Activated naive CD4-positive, alpha-beta T cell treated with anti-CD3 and anti-CD28 coated beads, Interleukin-2, amount 50 U/mL, for 72 hours (primary cell): ENCODE results near the gene DCHS2. TPM values are rescaled to one million over a fixed set of nuclear protein-coding genes. Genes with fewer than 3 reads are reported as not detected.
A peak's percentile ranks its signal among the peaks of the same experiment; 100 is the strongest.

Experiments used
- ATAC-seq, 2 donors: fragments of 150-1000 bp; cut with Tn5 transposase; 2 replicates each; pipeline ENCODE4 v1.10.0; 2021; ENCODE audit warnings: mild to moderate bottlenecking in 2 of 2, moderate library complexity in 2 of 2
- DNase-seq, 2 donors: peaks; one replicate each; pipeline ENCODE4 v3.0.0; 2021 to 2022; ENCODE audit warnings: low spot score in 2 of 2
- H3K27ac Mint-ChIP-seq, 2 donors: one replicate each; pipeline ENCODE4 v1.8.0; 2022; ENCODE audit warnings: mild to moderate bottlenecking in 2 of 2, mixed read lengths in 2 of 2
- H3K36me3 Mint-ChIP-seq, 2 donors: one replicate each; pipeline ENCODE4 v1.8.0; 2022; ENCODE audit warnings: mixed read lengths in 2 of 2
- H3K9me3 Mint-ChIP-seq, 2 donors: one replicate each; pipeline ENCODE4 v1.8.0; 2022; ENCODE audit warnings: mixed read lengths in 2 of 2
- total RNA-seq, 2 donors: library from RNA; stranded (reverse); gene quantifications; one replicate each; pipeline ENCODE4 v1.2.3, GENCODE V29; 2022

Gene DCHS2, protein sequence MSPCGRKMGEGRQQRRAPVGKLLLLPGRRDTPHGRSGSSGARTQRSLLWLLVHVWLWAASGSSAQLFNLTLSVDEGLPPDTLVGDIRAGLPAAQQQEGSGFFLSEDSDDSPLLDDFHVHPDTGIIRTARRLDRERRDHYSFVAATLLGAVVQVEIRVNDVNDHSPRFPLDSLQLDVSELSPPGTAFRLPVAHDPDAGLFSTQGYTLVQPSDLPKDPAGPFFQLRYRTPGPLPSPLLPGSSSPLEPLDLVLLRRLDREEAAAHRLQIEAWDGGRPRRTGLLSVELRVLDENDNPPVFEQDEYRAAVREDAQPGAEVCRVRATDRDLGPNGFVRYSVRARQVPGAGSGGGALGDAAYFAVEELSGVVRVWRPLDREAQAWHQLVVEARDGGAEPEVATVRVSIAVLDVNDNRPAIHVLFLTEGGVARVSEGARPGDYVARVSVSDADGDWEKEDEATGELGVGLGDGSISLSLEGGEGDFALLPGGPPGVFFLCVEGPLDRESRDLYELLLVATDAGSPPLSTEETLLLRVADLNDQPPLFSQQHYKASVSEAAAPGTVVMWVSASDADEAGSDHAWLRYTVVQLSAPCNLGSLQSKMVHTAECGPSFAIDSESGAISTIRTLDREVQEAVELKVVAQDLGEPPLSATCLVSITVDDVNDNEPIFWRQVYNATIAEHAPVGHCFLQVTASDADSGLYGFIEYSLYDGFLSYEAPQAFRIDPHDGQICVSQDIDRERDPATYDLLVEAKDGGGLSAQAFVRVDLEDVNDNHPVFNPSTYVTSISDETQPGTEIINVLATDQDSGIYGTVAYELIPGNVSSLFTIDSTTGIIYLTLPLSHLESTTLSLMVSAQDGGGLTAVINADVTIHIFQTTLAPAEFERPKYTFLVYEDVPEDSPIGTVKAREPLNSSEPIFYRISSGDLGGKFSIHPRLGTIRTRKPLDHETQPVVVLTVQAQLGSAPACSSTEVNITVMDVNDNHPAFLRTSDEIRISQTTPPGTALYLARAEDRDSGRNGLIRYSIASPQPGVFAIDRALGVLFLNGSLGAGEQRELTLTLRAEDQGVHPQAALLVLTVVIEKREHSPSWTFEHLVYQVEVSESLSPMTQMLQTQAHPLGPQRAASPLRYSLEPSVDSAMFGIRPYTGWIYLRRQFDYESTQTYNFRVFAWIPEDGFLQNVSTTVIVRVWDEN (N-terminal part only)
- not detected for total RNA-seq

DNA sequence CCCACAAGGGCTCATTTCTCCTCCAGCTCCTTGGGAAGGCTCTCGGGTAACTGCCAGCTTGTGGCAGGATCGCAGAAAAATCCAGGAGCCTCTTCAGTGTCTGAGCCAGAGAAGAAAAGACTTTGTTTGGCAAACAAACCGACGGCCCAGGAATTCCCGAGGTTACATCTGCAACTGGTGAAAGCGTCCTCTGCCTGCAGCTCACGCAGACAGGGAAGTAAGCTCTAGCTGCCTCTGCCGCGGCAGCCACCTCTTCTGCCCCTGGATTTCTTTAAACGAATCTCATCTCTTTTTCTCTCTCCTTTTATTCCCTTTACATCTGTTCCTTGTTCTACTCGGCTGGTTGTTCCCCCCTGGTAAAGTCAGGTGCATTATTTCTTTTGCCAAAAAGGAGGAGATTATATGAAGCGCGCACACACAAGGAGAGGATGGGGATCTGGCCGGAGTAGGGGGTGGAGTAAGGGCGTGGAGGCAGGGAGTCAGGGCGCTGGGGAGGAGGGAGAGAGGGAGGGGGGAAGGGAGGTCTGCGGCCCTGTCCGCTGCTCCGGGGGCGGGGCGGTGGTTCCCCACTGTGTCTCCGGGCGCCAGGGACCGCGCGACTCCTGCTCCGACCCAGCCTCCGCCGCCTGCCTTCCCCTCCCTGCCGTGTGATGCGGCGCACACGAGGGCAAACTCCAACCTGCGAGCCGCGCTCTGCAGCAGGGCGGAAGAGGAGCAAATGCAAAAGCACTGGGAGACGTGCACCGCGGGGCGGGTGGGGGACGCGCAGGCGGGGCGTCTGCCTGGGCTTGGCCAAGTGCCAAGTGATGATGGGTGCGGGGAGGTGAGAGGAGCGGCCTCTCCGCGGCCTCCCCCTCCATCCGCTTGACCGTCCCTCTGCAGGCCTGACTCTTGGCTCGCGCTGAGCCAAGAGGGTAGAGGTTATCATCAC lies at the start of gene DCHS2:
TSS of gene DCHS2 (minus strand) at position 459 of the 931 bp plus-strand sequence. CDS start at position 15, 444 bp downstream.
- Mint-ChIP-seq H3K27ac (no peak within 1 kb of the TSS), H3K36me3 (peaks cover 5 to 6% of the 10 kb centered on the region in 2 donors), H3K9me3 (no peaks in the 10 kb centered on the region)
- DNase-seq, result peak in 1 of 2 donors; percentile 23
- ATAC-seq, result peak; percentile 36 to 71

DNA sequence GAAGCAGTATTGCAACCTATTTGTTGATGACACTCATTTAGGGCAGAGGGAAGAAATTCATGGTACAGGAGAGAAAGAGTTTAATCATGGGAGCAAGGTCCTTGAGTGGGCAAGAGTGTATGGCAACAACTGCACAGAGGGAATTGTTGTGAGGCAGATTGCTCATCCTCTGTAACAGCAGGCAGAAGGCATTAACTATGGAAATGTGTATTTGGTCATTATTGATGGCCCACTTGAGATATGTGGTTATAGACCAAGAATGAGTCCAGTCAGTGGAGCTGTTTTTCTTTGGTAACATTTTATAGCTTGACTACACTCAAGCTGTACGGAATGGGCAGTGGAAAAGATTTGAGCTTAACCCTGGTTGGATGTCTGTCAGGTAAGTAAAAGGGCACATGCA lies 42.7 kb upstream of the DCHS2 start:
- ATAC-seq, result no peak
- Mint-ChIP-seq H3K36me3 (no peaks in the 10 kb centered on the region), H3K9me3 (no peaks in the 10 kb centered on the region), H3K27ac (no peak overlapping the region)
- DNase-seq, result no peak

DNA sequence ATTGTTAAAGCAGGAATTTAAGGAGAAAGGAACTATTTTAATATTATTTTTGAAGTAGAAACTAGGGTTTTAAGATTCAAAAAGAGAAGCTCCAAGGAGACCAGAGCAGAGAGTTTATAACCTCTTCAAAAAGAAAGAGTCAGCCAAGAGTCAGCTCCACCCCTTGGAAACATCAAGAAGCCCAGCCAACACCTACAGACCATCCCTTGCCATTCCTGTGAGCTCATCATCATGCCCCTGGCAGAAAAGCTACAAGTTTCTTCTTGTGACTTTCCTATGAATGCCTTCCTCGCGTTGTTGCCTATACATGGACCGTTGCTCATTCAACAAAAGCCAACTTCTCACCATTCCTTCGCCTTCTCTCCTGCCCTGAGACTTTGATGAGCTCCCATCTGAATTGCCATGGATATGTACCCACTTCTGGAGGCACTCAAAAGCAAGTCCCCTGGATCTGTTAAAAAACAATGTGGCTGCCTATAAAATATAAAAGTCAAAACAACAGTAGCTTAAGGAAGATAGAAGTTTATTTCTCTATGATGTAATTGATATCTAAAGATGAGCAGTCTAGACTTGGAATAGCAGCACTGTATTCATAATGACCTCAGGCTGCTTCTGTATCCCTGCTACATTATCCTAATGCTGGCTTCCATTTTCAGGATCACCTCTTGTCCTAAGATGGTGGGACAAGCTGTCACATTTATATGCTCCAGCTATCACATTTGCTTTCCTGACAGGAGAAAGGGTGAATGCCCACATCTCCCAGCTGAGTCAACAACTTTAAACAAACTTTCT lies 38.3 kb upstream of the DCHS2 start:
- H3K36me3 Mint-ChIP-seq, result no peaks in the 10 kb centered on the region
- ATAC-seq (no peak), DNase-seq (no peak)
- no peak overlapping the region for H3K27ac Mint-ChIP-seq
- no peaks in the 10 kb centered on the region for H3K9me3 Mint-ChIP-seq

DNA sequence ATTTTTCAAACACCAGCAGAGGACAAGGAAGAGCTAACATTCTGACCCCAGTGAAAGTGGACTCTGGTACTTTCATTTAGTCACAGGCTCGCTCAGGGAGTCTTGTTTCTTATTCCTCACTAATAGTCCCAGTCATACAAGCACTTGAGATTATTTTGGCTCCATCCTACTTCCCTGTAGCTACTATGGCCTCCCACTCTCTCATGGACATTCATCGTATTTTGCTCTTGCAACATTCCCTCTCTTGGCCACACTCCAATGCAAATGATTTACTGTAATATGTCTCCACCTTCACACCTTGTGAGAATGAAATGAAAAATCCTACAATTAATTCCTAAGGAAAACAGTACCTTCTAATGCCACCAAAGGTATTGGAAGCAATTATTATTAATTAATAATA lies 37.3 kb upstream of the DCHS2 start:
- DNase-seq (no peak), ATAC-seq (no peak)
- no peaks in the 10 kb centered on the region for H3K36me3 Mint-ChIP-seq
- H3K27ac Mint-ChIP-seq, result no peak overlapping the region
- H3K9me3 Mint-ChIP-seq, result no peaks in the 10 kb centered on the region

DNA sequence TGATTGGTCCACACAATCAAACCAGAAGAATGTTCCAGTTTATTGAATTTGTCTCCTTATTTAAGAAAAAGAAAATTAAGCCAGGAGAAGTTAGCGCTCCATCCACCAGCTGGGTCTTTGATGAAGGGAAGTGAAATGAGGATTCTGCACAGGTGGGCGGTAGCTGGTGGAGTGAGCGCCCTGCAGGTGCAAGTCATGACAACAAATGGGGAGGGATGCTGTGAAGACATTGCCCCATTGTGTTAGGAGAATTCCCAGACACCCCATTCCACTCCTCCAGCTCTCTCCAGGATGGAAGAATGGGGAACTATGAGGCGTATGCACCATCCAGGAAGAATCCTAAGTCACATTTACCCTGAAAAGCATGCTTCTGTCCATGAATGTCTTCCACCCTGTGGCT lies 35.7 kb upstream of the DCHS2 start:
- DNase-seq (no peak), ATAC-seq (no peak)
- Mint-ChIP-seq H3K9me3 (no peaks in the 10 kb centered on the region), H3K27ac (no peak overlapping the region), H3K36me3 (no peaks in the 10 kb centered on the region)

DNA sequence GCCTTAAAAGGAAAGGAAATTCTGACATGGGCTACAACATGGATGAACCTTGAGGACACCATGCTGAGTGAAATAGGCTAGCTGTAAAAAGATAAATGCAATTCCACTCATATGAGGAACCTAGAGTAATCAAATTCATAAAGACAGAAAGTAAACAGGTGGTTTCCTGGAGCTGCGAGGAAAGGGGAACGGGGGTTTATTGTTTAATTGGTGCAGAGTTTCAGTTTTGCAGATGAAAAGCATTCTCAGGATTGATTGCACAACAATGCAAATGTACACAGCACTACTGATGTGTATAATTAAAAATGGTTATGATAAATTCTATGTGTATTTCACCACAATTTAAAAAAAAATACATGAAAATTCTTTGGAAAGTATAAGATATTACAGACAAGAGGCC lies 34.6 kb upstream of the DCHS2 start:
- Mint-ChIP-seq H3K27ac (no peak overlapping the region), H3K36me3 (no peaks in the 10 kb centered on the region), H3K9me3 (no peaks in the 10 kb centered on the region)
- DNase-seq (no peak), ATAC-seq (no peak)

DNA sequence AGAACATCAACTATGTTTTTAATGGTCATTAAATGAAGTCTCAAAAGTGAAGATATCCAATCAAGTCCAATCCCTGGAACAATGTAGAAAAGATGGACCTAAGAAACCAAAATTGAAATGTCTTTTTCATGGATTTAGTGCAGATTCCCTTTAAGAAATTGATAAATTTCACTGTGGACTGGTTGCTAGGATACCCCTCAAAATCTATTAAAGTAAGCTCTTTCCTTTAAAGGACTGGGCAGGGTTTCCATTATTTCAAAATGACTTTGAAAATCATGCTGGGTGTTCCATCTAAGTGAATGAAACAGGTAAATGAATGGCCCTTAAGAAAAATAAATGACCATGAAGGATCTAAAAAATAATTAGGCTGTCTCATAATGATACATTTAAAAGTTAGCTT lies 30.0 kb upstream of the DCHS2 start:
- no peaks in the 10 kb centered on the region for H3K9me3 Mint-ChIP-seq
- no peak overlapping the region for H3K27ac Mint-ChIP-seq
- ATAC-seq (no peak), DNase-seq (no peak)
- H3K36me3 Mint-ChIP-seq, result no peaks in the 10 kb centered on the region

DNA sequence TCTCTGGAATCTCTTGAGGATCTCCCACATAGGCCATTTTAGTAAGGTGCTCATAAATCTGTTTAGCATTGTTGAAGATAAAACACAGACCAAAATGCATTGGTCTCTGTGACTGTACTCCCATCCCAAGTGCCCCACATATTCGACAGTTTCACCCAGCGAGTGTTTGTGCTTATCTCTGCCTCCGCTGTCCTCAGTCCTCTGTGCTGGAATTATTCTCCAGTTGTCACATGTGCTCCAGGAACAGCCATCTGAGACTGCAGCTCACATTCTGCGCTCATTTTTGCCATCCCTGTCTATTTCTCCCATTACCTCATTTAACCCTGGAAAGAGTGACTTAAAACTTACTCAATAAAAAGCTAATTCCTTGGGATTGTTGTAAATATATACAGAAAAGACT lies 27.6 kb upstream of the DCHS2 start:
- no peak for ATAC-seq
- no peaks in the 10 kb centered on the region for H3K36me3 Mint-ChIP-seq
- H3K27ac Mint-ChIP-seq, result no peak overlapping the region
- H3K9me3 Mint-ChIP-seq, result no peaks in the 10 kb centered on the region
- no peak for DNase-seq

DNA sequence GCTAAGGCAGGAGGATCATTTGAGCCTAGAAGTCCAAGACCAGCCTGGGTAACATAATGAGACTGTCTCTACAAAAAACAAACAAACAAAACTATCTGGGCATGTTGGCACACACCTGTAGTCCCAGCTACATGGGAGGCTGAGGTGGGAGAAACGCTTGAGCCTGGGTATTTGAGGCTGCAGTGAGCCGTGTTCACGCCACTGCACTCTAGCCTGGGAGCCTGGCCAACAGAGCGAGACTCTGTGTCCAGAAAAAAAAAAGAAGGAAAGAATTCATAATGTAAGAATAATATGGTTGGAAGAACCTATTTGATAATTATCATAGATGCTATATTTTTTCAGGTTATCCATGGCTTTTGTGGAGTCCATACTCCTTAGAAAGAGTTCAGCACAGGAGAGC lies 26.0 kb upstream of the DCHS2 start:
- DNase-seq (no peak), ATAC-seq (no peak)
- Mint-ChIP-seq H3K36me3 (no peaks in the 10 kb centered on the region), H3K9me3 (no peaks in the 10 kb centered on the region), H3K27ac (no peak overlapping the region)

DNA sequence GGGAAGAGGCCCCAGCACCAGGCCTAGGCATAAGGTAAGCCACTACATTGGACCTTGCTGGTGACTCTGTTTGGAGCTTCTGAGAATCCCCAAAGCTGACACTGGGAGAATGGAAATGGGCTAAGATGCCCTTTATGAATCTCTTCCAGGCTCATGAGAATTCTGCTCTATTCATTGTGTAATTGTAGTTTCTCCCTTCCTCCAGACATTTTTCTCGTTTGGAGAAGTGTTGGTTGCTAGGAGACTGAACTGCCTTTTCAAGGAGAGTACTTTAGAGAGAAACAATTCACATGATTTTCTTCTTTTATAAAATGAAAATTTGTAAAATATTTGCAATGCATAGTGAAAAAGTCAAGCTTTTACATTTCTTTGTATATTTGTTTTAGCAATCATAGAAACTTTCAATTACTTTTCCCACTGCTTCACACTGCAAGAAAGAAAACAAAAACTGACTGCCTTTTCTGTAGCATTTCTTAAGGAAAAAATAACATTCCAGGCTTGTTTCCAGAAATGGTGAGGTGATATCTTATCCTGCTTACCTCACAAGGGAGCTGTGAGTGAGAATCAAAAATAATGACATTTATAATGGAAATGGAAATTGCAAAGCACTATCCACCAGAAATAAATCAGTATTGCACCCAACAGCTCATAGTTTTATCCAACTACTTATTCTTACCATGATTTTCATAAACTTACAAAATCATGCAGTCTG lies 24.9 kb upstream of the DCHS2 start:
- Mint-ChIP-seq H3K36me3 (no peaks in the 10 kb centered on the region), H3K27ac (no peak overlapping the region), H3K9me3 (no peaks in the 10 kb centered on the region)
- no peak for ATAC-seq
- DNase-seq, result no peak

DNA sequence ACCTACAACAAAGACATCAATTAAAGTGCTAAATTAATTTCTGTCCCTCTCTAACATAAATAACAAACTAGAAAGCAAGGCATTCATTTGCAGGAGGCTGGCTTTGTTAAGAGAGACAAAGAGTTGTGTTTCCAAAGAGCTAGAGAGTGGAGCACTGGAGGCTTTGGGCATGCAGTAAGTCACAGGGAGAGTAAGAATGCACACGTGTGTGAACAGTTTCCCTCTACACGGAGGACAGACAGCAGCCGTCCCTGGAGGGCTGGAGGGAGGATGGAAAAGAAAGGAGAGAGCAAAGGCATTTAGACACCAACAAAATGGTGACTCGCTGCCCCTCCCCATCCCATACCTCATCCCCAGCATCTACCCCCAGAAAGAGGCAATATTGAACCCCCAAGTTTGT lies 20.4 kb upstream of the DCHS2 start:
- H3K27ac Mint-ChIP-seq, result no peak overlapping the region
- DNase-seq, result no peak
- H3K9me3 Mint-ChIP-seq, result no peaks in the 10 kb centered on the region
- no peaks in the 10 kb centered on the region for H3K36me3 Mint-ChIP-seq
- no peak for ATAC-seq

DNA sequence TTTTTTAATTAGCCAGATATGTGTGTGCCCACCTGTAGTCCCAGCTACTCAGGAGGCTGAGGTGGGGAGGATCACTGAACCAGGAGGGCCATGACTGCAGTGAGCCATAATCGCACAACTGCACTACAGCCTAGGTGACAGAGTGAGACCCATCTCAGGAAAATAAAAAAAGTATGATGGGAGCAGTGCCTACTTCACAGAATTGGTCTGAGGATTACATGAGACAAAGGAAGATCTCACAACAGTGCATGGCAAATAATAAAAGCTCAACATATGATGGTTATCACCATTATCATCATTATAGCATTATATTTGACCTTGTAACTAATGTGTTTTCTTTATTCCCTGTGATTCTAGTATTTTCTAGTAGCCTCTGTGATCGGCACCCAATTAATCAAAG lies 19.9 kb upstream of the DCHS2 start:
- Mint-ChIP-seq H3K9me3 (no peaks in the 10 kb centered on the region), H3K36me3 (no peaks in the 10 kb centered on the region), H3K27ac (no peak overlapping the region)
- DNase-seq, result no peak
- no peak for ATAC-seq

DNA sequence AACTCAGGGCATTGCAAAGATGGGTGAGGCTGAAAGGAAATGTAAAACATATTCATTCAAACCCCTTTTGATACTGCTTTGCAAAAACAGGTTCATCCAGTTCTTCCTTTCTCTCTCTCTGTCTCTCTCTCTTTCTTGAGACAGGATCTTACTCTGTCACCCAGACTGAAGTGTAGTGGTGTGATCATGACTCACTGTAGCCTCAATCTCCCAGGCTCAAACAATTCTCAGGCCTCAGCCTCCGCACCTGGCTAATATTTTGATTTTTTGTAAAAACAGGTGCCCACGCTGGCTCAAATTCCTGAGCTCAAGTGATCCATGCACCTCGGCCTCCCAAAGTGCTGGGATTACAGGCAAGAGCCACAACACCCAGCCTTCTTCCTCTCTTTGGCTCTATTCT lies 15.6 kb upstream of the DCHS2 start:
- no peak overlapping the region for H3K27ac Mint-ChIP-seq
- H3K9me3 Mint-ChIP-seq, result no peaks in the 10 kb centered on the region
- no peak for ATAC-seq

DNA sequence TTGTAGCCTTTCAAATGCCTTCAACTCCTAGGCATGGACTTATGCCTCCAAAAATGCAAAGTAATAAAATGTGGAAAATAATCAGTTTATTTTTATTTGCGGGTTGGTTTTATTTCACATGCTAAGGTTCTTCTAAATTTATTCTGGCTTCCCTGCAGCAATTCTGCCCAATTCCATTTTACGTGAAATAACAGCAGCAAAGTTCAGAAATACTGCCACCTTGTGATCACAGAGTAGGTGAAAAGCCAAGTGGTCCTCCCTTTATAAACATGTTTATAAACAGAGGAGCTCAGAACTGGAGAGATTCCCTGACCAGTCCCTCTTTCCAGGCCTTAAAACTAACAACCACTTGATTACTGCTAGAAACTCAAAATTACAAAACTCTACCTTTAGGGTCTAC lies 14.7 kb upstream of the DCHS2 start:
- no peak overlapping the region for H3K27ac Mint-ChIP-seq
- no peaks in the 10 kb centered on the region for H3K9me3 Mint-ChIP-seq
- H3K36me3 Mint-ChIP-seq, result no peaks in the 10 kb centered on the region
- DNase-seq (no peak), ATAC-seq (no peak)

More for the DNA sequence above, 15.6 kb upstream of the DCHS2 start:
- no peak for DNase-seq
- H3K36me3 Mint-ChIP-seq, result no peaks in the 10 kb centered on the region

DNA sequence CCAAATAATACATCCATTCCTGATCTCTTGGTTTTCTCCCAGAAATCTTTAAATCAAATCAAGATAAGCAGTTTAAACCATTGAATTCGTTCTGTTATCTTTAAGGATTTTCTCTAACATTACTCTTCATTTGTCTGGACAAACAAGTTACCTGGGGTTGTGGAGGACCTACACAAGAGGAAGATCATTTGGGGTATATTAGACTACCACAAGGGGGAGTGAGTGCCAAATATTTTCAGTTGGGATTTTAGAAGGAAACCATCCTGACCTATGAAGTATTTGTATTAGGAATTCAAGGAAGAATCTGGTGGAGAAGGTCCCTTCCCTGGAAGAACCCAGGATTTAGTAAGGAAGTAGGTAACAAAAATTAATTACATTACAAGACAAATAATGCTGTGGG lies 12.0 kb upstream of the DCHS2 start:
- no peak for ATAC-seq
- H3K36me3 Mint-ChIP-seq, result no peaks in the 10 kb centered on the region
- DNase-seq, result no peak
- H3K27ac Mint-ChIP-seq, result no peak overlapping the region
- no peaks in the 10 kb centered on the region for H3K9me3 Mint-ChIP-seq
